ENCODE measurements around the gene NAA35. TPM values are rescaled to one million over a fixed set of nuclear protein-coding genes. Genes with fewer than 3 reads are reported as not detected.
"Not testable (repeated sequence)": the region's sequence is repeated elsewhere in the genome, so short reads cannot be mapped to it uniquely, and the experiment has no call there.

Gene NAA35
- total RNA-seq, 1 donor from 2014 or later: 29.6 TPM

GRCh38 chr9:86046930-86047341 is 106.0 kb downstream of the NAA35 start:
- Mint-ChIP-seq H3K27me3 (no peaks in the 10 kb centered on the region), H3K27ac (no peak overlapping the region), H3K9me3 (no peaks in the 10 kb centered on the region), H3K4me3 (no peak overlapping the region), H3K4me1 (no peaks in the 10 kb centered on the region), H3K36me3 (ENCODE audit: low read depth) (no peaks in the 10 kb centered on the region)
- intact Hi-C loops (cut with micrococcal nuclease): no loop called here
- DNase-seq: no peak

GRCh38 chr9:86047361-86047760 is 106.4 kb downstream of the NAA35 start:
- Mint-ChIP-seq H3K36me3 (ENCODE audit: low read depth) (no peaks in the 10 kb centered on the region), H3K27ac (no peak overlapping the region), H3K4me3 (no peak overlapping the region), H3K9me3 (no peaks in the 10 kb centered on the region), H3K4me1 (no peaks in the 10 kb centered on the region), H3K27me3 (no peaks in the 10 kb centered on the region)
- no peak for DNase-seq
- intact Hi-C loops (cut with micrococcal nuclease): no loop called here

GRCh38 chr9:86048018-86048742 is 107.2 kb downstream of the NAA35 start:
- H3K9me3 Mint-ChIP-seq; H3K4me1 Mint-ChIP-seq; H3K4me3 Mint-ChIP-seq; H3K36me3 Mint-ChIP-seq (ENCODE audit: low read depth); DNase-seq; H3K27me3 Mint-ChIP-seq; intact Hi-C loops (cut with micrococcal nuclease); H3K27ac Mint-ChIP-seq: not testable (repeated sequence)

GRCh38 chr9:86052556-86053468 is 111.9 kb downstream of the NAA35 start:
- intact Hi-C loops (cut with micrococcal nuclease): no loop called here
- H3K36me3 Mint-ChIP-seq (ENCODE audit: low read depth): no peaks in the 10 kb centered on the region
- no peak overlapping the region for H3K4me3 Mint-ChIP-seq

GRCh38 chr9:86054695-86055094 is 113.7 kb downstream of the NAA35 start:
- H3K36me3 Mint-ChIP-seq (ENCODE audit: low read depth): no peaks in the 10 kb centered on the region
- no peaks in the 10 kb centered on the region for H3K9me3 Mint-ChIP-seq
- intact Hi-C loops (cut with micrococcal nuclease): no loop called here
- DNase-seq: no peak
- H3K27ac Mint-ChIP-seq: no peak overlapping the region
- H3K4me3 Mint-ChIP-seq: no peak overlapping the region
- no peaks in the 10 kb centered on the region for H3K4me1 Mint-ChIP-seq
- H3K27me3 Mint-ChIP-seq: peaks cover 2% of the 10 kb centered on the region

More at GRCh38 chr9:86052556-86053468, 111.9 kb downstream of the NAA35 start:
- Mint-ChIP-seq H3K9me3 (no peaks in the 10 kb centered on the region), H3K27ac (no peak overlapping the region), H3K4me1 (no peaks in the 10 kb centered on the region), H3K27me3 (no peaks in the 10 kb centered on the region)
- DNase-seq: no peak

GRCh38 chr9:86057491-86057890 is 116.5 kb downstream of the NAA35 start:
- Mint-ChIP-seq H3K4me1 (no peaks in the 10 kb centered on the region), H3K9me3 (no peaks in the 10 kb centered on the region), H3K4me3 (no peak overlapping the region), H3K27ac (no peak overlapping the region), H3K27me3 (peaks cover 2% of the 10 kb centered on the region), H3K36me3 (ENCODE audit: low read depth) (no peaks in the 10 kb centered on the region)
- no peak for DNase-seq
- intact Hi-C loops (cut with micrococcal nuclease): no loop called here

GRCh38 chr9:86061972-86062739 is 121.2 kb downstream of the NAA35 start:
- no peak overlapping the region for H3K27ac Mint-ChIP-seq

GRCh38 chr9:86062845-86063693 is 122.1 kb downstream of the NAA35 start:
- H3K36me3 Mint-ChIP-seq (ENCODE audit: low read depth): no peaks in the 10 kb centered on the region
- no peaks in the 10 kb centered on the region for H3K4me1 Mint-ChIP-seq
- H3K27me3 Mint-ChIP-seq: peaks cover 2% of the 10 kb centered on the region
- H3K9me3 Mint-ChIP-seq: no peaks in the 10 kb centered on the region
- no peak overlapping the region for H3K27ac Mint-ChIP-seq
- intact Hi-C loops (cut with micrococcal nuclease): no loop called here
- no peak for DNase-seq
- H3K4me3 Mint-ChIP-seq: no peak overlapping the region

More at GRCh38 chr9:86061972-86062739, 121.2 kb downstream of the NAA35 start:
- Mint-ChIP-seq H3K9me3 (no peaks in the 10 kb centered on the region), H3K27me3 (peaks cover 2% of the 10 kb centered on the region), H3K4me3 (no peak overlapping the region), H3K4me1 (no peaks in the 10 kb centered on the region), H3K36me3 (ENCODE audit: low read depth) (no peaks in the 10 kb centered on the region)
- no peak for DNase-seq
- intact Hi-C loops (cut with micrococcal nuclease): no loop called here

GRCh38 chr9:86064220-86064619 is 123.3 kb downstream of the NAA35 start:
- Mint-ChIP-seq H3K27ac (no peak overlapping the region), H3K9me3 (no peaks in the 10 kb centered on the region), H3K27me3 (peaks cover under 1% of the 10 kb centered on the region), H3K4me3 (no peak overlapping the region), H3K36me3 (ENCODE audit: low read depth) (no peaks in the 10 kb centered on the region), H3K4me1 (no peaks in the 10 kb centered on the region)
- intact Hi-C loops (cut with micrococcal nuclease): no loop called here
- no peak for DNase-seq

GRCh38 chr9:86069206-86069869 is 128.4 kb downstream of the NAA35 start:
- no peak overlapping the region for H3K4me3 Mint-ChIP-seq

More at GRCh38 chr9:86069206-86069869, 128.4 kb downstream of the NAA35 start:
- Mint-ChIP-seq H3K4me1 (no peaks in the 10 kb centered on the region), H3K36me3 (ENCODE audit: low read depth) (no peaks in the 10 kb centered on the region), H3K27me3 (no peaks in the 10 kb centered on the region), H3K9me3 (no peaks in the 10 kb centered on the region), H3K27ac (no peak overlapping the region)
- no peak for DNase-seq
- intact Hi-C loops (cut with micrococcal nuclease): no loop called here
